ENCODE measurements around the gene TBC1D9B. TPM values are rescaled to one million over a fixed set of nuclear protein-coding genes. Genes with fewer than 3 reads are reported as not detected.

The TBC1D9B gene
- total RNA-seq, 1 donor from 2014 or later, result 79.6 TPM

DNA sequence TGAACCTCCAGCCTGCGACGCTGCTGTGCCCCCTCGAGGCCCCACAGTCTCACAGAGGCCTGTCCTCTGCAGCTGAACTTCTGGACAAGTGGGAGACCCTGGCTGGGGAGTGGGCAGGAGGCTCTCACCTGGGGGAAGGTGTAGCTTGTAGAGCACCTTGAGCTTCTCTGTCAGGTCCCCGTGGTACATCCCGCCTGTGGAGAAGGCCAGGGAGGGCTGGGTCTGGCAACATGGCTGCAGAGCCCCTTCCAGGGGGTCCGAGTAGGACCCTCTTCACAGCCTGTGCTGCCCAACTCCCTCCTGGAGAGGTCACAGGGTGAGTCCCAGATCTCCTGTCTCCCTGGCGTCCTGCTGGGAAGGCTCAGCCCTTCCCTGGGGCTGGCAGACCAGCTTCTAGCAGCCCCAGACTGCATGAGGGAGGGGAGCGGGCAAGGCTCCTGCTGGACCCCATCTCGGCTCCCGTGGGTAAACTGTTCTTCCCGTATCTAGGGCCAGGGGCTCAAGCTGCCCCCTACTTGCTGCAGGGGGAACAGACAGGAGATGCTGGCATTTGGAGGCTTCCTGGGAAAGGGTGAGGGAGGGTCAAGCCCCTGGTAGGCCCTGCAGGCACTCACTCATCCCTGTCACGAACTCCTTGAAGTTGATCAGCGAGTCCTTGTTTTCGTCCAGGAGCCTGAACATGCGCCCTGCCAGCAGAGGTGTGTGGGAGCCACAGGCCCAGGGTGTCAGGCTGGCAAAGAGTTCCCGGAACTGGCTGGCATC, 37.9 kb downstream of the TBC1D9B start:
- H3K27me3 ChIP-seq (ENCODE audit: control insufficient read depth, insufficient read depth, low read length), result no peaks in the 10 kb centered on the region
- no peak overlapping the region for H3K4me3 ChIP-seq (ENCODE audit: low read depth, low read length)
- no peak for DNase-seq (ENCODE audit: low read depth)
- peaks cover 2% of the 10 kb centered on the region for H3K36me3 ChIP-seq (ENCODE audit: control insufficient read depth, insufficient read depth, low read length)
- TF ChIP-seq, protein P1, sequence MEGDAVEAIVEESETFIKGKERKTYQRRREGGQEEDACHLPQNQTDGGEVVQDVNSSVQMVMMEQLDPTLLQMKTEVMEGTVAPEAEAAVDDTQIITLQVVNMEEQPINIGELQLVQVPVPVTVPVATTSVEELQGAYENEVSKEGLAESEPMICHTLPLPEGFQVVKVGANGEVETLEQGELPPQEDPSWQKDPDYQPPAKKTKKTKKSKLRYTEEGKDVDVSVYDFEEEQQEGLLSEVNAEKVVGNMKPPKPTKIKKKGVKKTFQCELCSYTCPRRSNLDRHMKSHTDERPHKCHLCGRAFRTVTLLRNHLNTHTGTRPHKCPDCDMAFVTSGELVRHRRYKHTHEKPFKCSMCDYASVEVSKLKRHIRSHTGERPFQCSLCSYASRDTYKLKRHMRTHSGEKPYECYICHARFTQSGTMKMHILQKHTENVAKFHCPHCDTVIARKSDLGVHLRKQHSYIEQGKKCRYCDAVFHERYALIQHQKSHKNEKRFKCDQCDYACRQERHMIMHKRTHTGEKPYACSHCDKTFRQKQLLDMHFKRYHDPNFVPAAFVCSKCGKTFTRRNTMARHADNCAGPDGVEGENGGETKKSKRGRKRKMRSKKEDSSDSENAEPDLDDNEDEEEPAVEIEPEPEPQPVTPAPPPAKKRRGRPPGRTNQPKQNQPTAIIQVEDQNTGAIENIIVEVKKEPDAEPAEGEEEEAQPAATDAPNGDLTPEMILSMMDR (IDR thresholded peaks at IDR 0.05; ENCODE audit: insufficient read depth, low read length, poor library complexity, severe bottlenecking), result no peak

DNA sequence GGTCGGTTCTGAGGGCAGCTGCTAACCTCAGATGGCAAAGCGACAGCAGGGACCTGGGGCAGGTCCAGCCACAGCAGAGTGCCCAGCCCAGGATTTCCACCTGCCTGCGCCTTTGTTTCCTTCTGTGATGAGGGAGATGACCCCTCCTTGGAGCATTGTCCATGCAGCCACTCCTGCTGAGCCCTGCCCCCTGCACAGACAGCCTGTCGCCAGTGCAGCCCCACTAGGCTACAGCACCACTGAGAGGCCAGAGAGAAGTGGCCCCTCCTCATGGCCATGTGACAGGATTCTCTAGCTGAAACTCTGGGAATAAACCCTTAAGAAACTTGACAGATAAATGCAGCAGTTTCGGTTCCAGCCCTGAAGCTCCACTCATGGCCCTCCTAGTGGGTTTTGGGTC, 38.6 kb downstream of the TBC1D9B start:
- TF ChIP-seq, protein P1 (IDR thresholded peaks at IDR 0.05; ENCODE audit: insufficient read depth, low read length, poor library complexity, severe bottlenecking), result no peak
- DNase-seq (ENCODE audit: low read depth), result no peak
- peaks cover 2% of the 10 kb centered on the region for H3K36me3 ChIP-seq (ENCODE audit: control insufficient read depth, insufficient read depth, low read length)

GRCh38 chr5:179868541-179868940, 39.2 kb downstream of the TBC1D9B start:
- no peak overlapping the region for H3K4me3 ChIP-seq (ENCODE audit: low read depth, low read length)
- DNase-seq (ENCODE audit: low read depth), result no peak
- TF ChIP-seq, protein P1 (IDR thresholded peaks at IDR 0.05; ENCODE audit: insufficient read depth, low read length, poor library complexity, severe bottlenecking), result no peak
- no peaks in the 10 kb centered on the region for H3K27me3 ChIP-seq (ENCODE audit: control insufficient read depth, insufficient read depth, low read length)
- H3K36me3 ChIP-seq (ENCODE audit: control insufficient read depth, insufficient read depth, low read length), result peaks cover 2% of the 10 kb centered on the region

More for the DNA sequence above, 38.6 kb downstream of the TBC1D9B start:
- Histone ChIP-seq H3K27me3 (ENCODE audit: control insufficient read depth, insufficient read depth, low read length) (no peaks in the 10 kb centered on the region), H3K4me3 (ENCODE audit: low read depth, low read length) (no peak overlapping the region)

GRCh38 chr5:179867476-179867875, 40.2 kb downstream of the TBC1D9B start:
- no peaks in the 10 kb centered on the region for H3K27me3 ChIP-seq (ENCODE audit: control insufficient read depth, insufficient read depth, low read length)
- TF ChIP-seq, protein P1 (IDR thresholded peaks at IDR 0.05; ENCODE audit: insufficient read depth, low read length, poor library complexity, severe bottlenecking), result no peak
- no peak overlapping the region for H3K4me3 ChIP-seq (ENCODE audit: low read depth, low read length)
- H3K36me3 ChIP-seq (ENCODE audit: control insufficient read depth, insufficient read depth, low read length), result peaks cover 4% of the 10 kb centered on the region
- DNase-seq (ENCODE audit: low read depth), result no peak

DNA sequence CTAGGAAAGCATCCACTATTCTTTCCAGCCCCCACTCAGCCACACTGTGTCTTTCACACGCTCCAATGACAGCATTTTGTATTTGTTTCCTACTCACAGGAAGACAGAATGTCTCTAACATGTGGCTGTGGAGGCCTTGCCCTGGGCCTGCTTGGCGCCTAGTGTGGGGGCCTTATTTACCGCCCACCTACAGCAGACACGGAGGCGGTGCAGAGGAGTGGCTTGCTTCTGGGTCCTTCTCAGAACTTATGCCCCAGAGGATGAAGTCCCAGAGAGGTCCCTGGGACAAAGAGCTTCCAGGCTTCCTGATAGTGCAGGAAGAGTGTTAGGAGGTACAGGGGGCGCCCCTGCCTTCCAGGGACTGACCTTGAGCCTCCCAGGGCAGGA, 40.6 kb downstream of the TBC1D9B start:
- TF ChIP-seq, protein P1 (IDR thresholded peaks at IDR 0.05; ENCODE audit: insufficient read depth, low read length, poor library complexity, severe bottlenecking), result no peak

More for the DNA sequence above, 40.6 kb downstream of the TBC1D9B start:
- H3K36me3 ChIP-seq (ENCODE audit: control insufficient read depth, insufficient read depth, low read length), result peaks cover 4% of the 10 kb centered on the region
- no peak for DNase-seq (ENCODE audit: low read depth)
- H3K27me3 ChIP-seq (ENCODE audit: control insufficient read depth, insufficient read depth, low read length), result no peaks in the 10 kb centered on the region
- H3K4me3 ChIP-seq (ENCODE audit: low read depth, low read length), result no peak overlapping the region
